Lower leg skin (tissue), 3 donors: Measurements from ENCODE around the gene KCNQ4.

ENCODE experiments used
- CTCF ChIP-seq, 3 donors: fragments of 450-650 bp; IDR thresholded peaks; one replicate each; pipeline ENCODE4 v1.5.1; 2016; ENCODE audit warnings: antibody characterized with exemption in 3 of 3, mild to moderate bottlenecking in 3 of 3, moderate library complexity in 2 of 3
- POLR2A ChIP-seq, 2 donors: fragments of 450-650 bp; IDR thresholded peaks; one replicate each; pipeline ENCODE4 v1.6.1; 2016 to 2017; ENCODE audit warnings: antibody characterized with exemption in 2 of 2, mild to moderate bottlenecking in 1 of 2, moderate library complexity in 1 of 2

- TF ChIP-seq POLR2A (IDR thresholded peaks at IDR 0.05) (no peak), CTCF (IDR thresholded peaks at IDR 0.05) (no peak)
These were observed 2.6 kb upstream of the KCNQ4 start for GRCh38 chr1:40780678-40781607.
